ENCODE data around the gene SOHLH2. TPM values are rescaled to one million over a fixed set of nuclear protein-coding genes. Genes with fewer than 3 reads are reported as not detected.

Gene SOHLH2
- total RNA-seq, 2 experiments from 2014 or later: not detected

- CTCF ChIA-PET: no interaction called here
- H3K9me3 Mint-ChIP-seq: no peaks in the 10 kb centered on the region
- no peaks in the 10 kb centered on the region for H3K4me1 Mint-ChIP-seq (ENCODE audit: low read depth)
- no peaks in the 10 kb centered on the region for H3K27me3 Mint-ChIP-seq
- H3K4me3 Mint-ChIP-seq: no peak overlapping the region
- TF ChIP-seq CTCF (IDR thresholded peaks at IDR 0.05): no peak
- DNase-seq (no peak), ATAC-seq (no peak)
- no peaks in the 10 kb centered on the region for H3K36me3 Mint-ChIP-seq (ENCODE audit: low read depth)
- POLR2A ChIA-PET: no interaction called here
- intact Hi-C loops (cut with micrococcal nuclease): no loop called here
- no peak overlapping the region for H3K27ac Mint-ChIP-seq
Observed at GRCh38 chr13:36258831-36259230, 44.5 kb upstream of the SOHLH2 start.

- no peaks in the 10 kb centered on the region for H3K36me3 Mint-ChIP-seq (ENCODE audit: low read depth)
- no peaks in the 10 kb centered on the region for H3K4me1 Mint-ChIP-seq (ENCODE audit: low read depth)
- POLR2A ChIA-PET: no interaction called here
- no peak overlapping the region for H3K27ac Mint-ChIP-seq
- no peaks in the 10 kb centered on the region for H3K27me3 Mint-ChIP-seq
- intact Hi-C loops (cut with micrococcal nuclease): no loop called here
- DNase-seq (no peak), ATAC-seq (no peak)
- no peak for TF ChIP-seq CTCF (IDR thresholded peaks at IDR 0.05)
- no peak overlapping the region for H3K4me3 Mint-ChIP-seq
- CTCF ChIA-PET: no interaction called here
- no peaks in the 10 kb centered on the region for H3K9me3 Mint-ChIP-seq
Observed at GRCh38 chr13:36251526-36251925, 37.2 kb upstream of the SOHLH2 start.

- H3K9me3 Mint-ChIP-seq: no peaks in the 10 kb centered on the region
- no peak for TF ChIP-seq CTCF (IDR thresholded peaks at IDR 0.05)
- ChIA-PET CTCF (no interaction called here), POLR2A (interaction anchor here (1.0 kb wide), 1 partner anchor 310 kb away, joined by 3 read pairs; no protein-coding TSS in a partner anchor)
- H3K36me3 Mint-ChIP-seq (ENCODE audit: low read depth): no peaks in the 10 kb centered on the region
- H3K27me3 Mint-ChIP-seq: no peaks in the 10 kb centered on the region
- H3K27ac Mint-ChIP-seq: no peak overlapping the region
- H3K4me3 Mint-ChIP-seq: no peak overlapping the region
- ATAC-seq: no peak
- no peaks in the 10 kb centered on the region for H3K4me1 Mint-ChIP-seq (ENCODE audit: low read depth)
- intact Hi-C loops (cut with micrococcal nuclease): no loop called here
- no peak for DNase-seq
Observed at GRCh38 chr13:36251017-36251416, 36.7 kb upstream of the SOHLH2 start.

GRCh38 chr13:36248700-36249099 is 34.3 kb upstream of the SOHLH2 start:
- intact Hi-C loops (cut with micrococcal nuclease): no loop called here
- Mint-ChIP-seq H3K9me3 (no peaks in the 10 kb centered on the region), H3K27me3 (no peaks in the 10 kb centered on the region), H3K27ac (no peak overlapping the region), H3K36me3 (ENCODE audit: low read depth) (no peaks in the 10 kb centered on the region), H3K4me1 (ENCODE audit: low read depth) (no peaks in the 10 kb centered on the region), H3K4me3 (no peak overlapping the region)
- ChIA-PET POLR2A (no interaction called here), CTCF (no interaction called here)
- TF ChIP-seq CTCF (IDR thresholded peaks at IDR 0.05): no peak
- no peak for ATAC-seq
- no peak for DNase-seq

GRCh38 chr13:36244990-36245389 is 30.6 kb upstream of the SOHLH2 start:
- ChIA-PET POLR2A (no interaction called here), CTCF (no interaction called here)
- Mint-ChIP-seq H3K9me3 (no peaks in the 10 kb centered on the region), H3K36me3 (ENCODE audit: low read depth) (no peaks in the 10 kb centered on the region), H3K27ac (no peak overlapping the region), H3K27me3 (no peaks in the 10 kb centered on the region), H3K4me1 (ENCODE audit: low read depth) (no peaks in the 10 kb centered on the region), H3K4me3 (no peak overlapping the region)
- no peak for DNase-seq
- no peak for ATAC-seq
- intact Hi-C loops (cut with micrococcal nuclease): no loop called here
- no peak for TF ChIP-seq CTCF (IDR thresholded peaks at IDR 0.05)
